ENCODE data around the gene ABTB1. TPM values are rescaled to one million over a fixed set of nuclear protein-coding genes. Genes with fewer than 3 reads are reported as not detected.

The ABTB1 gene
- total RNA-seq, 1 experiment from 2014 or later = 12.5 TPM

GRCh38 chr3:127691489-127691888 lies 18.7 kb downstream of the ABTB1 start (continued):
- TF ChIP-seq AFF4 (CRISPR knock-in tag; IDR thresholded peaks at IDR 0.05; ENCODE audit: borderline replicate concordance) (no peak), NR3C1 (CRISPR knock-in tag; conservative IDR thresholded peaks at IDR 0.05; ENCODE audit: low read depth) (no peak), STAT6 (CRISPR knock-in tag; conservative IDR thresholded peaks at IDR 0.05; ENCODE audit: low read depth) (no peak)

DNA sequence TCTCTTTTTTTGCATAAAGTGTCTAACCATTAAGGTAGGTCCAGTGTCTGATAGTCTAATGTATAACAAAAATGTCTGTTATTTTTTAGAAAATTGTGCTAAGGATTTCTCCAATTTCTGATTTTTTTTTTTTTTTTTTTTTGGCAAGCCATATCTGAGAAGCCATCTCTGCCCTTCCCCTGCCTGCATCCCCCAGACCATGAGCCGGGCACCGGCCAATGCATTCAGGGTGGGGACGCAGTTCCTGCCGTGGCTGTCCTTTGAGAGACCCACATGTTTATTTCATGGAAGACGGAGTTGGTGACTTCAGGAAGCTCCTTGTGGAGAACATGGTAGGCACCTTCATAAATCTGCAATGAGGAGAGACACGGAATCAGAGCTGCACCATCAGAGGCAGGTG lies 19.2 kb downstream of the ABTB1 start:
- ChIA-PET CTCF (interaction anchor here (1.0 to 4.7 kb wide), 10 partner anchors 9 to 140 kb away, joined by 3 to 76 read pairs (median 5); no protein-coding TSS in a partner anchor), POLR2A (interaction anchor here (0.7 kb wide), 1 partner anchor 693 kb away, joined by 5 read pairs; no protein-coding TSS in a partner anchor)
- H3K4me1 Mint-ChIP-seq = peaks cover 19% of the 10 kb centered on the region

More for the DNA sequence above, 19.2 kb downstream of the ABTB1 start:
- H3K27ac Mint-ChIP-seq = no peak overlapping the region
- no peaks in the 10 kb centered on the region for H3K36me3 Mint-ChIP-seq
- H3K27me3 Mint-ChIP-seq (ENCODE audit: low read depth) = no peaks in the 10 kb centered on the region
- ATAC-seq = no peak
- no peaks in the 10 kb centered on the region for H3K9me3 Mint-ChIP-seq
- no peak for TF ChIP-seq OVOL2 (CRISPR knock-in tag; IDR thresholded peaks at IDR 0.05; ENCODE audit: borderline replicate concordance)
- no peak for TF ChIP-seq ESRRA (CRISPR knock-in tag; IDR thresholded peaks at IDR 0.05; ENCODE audit: borderline replicate concordance)
- TF ChIP-seq, protein P1, sequence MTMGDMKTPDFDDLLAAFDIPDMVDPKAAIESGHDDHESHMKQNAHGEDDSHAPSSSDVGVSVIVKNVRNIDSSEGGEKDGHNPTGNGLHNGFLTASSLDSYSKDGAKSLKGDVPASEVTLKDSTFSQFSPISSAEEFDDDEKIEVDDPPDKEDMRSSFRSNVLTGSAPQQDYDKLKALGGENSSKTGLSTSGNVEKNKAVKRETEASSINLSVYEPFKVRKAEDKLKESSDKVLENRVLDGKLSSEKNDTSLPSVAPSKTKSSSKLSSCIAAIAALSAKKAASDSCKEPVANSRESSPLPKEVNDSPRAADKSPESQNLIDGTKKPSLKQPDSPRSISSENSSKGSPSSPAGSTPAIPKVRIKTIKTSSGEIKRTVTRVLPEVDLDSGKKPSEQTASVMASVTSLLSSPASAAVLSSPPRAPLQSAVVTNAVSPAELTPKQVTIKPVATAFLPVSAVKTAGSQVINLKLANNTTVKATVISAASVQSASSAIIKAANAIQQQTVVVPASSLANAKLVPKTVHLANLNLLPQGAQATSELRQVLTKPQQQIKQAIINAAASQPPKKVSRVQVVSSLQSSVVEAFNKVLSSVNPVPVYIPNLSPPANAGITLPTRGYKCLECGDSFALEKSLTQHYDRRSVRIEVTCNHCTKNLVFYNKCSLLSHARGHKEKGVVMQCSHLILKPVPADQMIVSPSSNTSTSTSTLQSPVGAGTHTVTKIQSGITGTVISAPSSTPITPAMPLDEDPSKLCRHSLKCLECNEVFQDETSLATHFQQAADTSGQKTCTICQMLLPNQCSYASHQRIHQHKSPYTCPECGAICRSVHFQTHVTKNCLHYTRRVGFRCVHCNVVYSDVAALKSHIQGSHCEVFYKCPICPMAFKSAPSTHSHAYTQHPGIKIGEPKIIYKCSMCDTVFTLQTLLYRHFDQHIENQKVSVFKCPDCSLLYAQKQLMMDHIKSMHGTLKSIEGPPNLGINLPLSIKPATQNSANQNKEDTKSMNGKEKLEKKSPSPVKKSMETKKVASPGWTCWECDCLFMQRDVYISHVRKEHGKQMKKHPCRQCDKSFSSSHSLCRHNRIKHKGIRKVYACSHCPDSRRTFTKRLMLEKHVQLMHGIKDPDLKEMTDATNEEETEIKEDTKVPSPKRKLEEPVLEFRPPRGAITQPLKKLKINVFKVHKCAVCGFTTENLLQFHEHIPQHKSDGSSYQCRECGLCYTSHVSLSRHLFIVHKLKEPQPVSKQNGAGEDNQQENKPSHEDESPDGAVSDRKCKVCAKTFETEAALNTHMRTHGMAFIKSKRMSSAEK (CRISPR knock-in tag; IDR thresholded peaks at IDR 0.05; ENCODE audit: borderline replicate concordance) = no peak
- no peak for TF ChIP-seq TP53 (CRISPR knock-in tag; IDR thresholded peaks at IDR 0.05)
- no peak for TF ChIP-seq NFYB (CRISPR knock-in tag; conservative IDR thresholded peaks at IDR 0.05; ENCODE audit: low read depth)
- TF ChIP-seq ARID4B (CRISPR knock-in tag; IDR thresholded peaks at IDR 0.05; ENCODE audit: borderline replicate concordance) = no peak
- no peak for TF ChIP-seq NR2C2 (CRISPR knock-in tag; IDR thresholded peaks at IDR 0.05)
- no peak for TF ChIP-seq CDX4 (CRISPR knock-in tag; IDR thresholded peaks at IDR 0.05; ENCODE audit: borderline replicate concordance)
- no peak for TF ChIP-seq CREB1 (CRISPR knock-in tag; IDR thresholded peaks at IDR 0.05)
- TF ChIP-seq, protein P2, sequence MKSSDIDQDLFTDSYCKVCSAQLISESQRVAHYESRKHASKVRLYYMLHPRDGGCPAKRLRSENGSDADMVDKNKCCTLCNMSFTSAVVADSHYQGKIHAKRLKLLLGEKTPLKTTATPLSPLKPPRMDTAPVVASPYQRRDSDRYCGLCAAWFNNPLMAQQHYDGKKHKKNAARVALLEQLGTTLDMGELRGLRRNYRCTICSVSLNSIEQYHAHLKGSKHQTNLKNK (CRISPR knock-in tag; IDR thresholded peaks at IDR 0.05) = no peak
- no peak for TF ChIP-seq FOXJ3 (CRISPR knock-in tag; IDR thresholded peaks at IDR 0.05; ENCODE audit: borderline replicate concordance)
- no peak overlapping the region for H3K4me3 Mint-ChIP-seq
- DNase-seq (ENCODE audit: low spot score) = no peak
